ENCODE data around the gene IRX4.

Gene IRX4

DNA sequence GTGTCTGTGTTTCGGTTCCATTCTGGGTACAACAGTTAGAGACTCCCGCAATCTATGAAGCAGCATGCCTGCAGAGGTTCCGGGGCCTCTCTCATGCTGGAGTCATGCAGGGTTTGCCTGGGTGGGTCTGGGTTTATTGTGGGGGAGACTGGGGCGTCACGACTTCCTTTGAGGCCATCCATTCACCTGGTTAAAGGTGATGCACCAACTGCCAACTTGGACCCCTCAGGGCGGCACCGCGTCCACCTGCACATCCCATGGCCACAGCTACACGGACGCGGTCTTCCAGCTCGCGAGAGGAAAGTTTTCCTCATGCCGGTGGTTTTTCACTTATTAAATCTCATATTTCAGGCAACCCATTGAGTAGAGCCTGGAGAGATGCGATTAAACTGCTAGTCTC, 30.9 kb upstream of the IRX4 start:
- no peak for DNase-seq

GRCh38 chr5:1912951-1913565, 30.3 kb upstream of the IRX4 start:
- DNase-seq, result no peak

- DNase-seq, result no peak
Observed at GRCh38 chr5:1911773-1912235, 29.1 kb upstream of the IRX4 start.

DNA sequence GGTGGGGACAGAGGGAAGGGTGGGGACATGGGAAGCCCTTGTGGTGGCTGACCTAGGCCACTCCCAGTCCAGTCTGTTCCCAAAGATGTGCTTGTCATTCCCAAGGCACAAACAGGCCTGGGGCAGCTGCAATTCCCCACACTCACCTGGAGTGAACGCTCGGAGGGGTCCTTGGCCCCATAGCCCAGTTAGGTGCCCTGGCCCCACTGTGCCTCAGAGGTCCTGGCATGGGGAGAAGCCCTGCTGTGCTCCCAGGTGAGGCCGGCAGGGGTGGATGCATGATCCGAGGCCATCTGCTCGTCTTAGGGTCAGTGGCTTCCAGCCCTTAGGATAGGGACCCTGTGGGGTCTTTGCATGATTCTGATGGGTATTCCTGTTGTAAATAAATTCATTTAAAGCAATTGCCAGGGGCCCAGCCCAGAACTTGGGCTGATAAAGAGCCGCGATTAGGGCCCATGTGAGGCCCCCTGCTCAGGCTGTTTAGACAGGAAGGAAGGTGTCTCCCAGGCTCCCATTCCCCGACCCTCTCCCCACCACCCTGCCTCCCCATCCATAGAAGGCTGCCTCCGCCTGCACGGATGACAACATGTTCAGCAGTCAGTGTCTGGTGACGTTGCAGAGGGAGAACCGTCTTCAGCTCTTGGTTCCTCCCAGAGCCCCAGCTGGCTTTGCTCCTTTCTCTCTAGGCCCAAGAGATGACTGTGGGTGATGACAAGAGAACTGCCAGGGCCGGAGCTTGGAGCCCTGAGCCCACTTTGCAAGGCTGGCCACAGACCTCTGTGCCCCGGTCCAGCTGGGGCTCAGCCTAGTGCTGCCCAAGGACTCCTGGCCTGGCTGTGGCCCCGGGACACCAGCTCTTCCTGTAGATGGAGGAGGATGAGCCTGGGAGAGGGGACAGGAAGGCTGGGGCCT, 28.4 kb upstream of the IRX4 start:
- no peak for DNase-seq

GRCh38 chr5:1910081-1910760, 27.5 kb upstream of the IRX4 start:
- no peak for DNase-seq

DNA sequence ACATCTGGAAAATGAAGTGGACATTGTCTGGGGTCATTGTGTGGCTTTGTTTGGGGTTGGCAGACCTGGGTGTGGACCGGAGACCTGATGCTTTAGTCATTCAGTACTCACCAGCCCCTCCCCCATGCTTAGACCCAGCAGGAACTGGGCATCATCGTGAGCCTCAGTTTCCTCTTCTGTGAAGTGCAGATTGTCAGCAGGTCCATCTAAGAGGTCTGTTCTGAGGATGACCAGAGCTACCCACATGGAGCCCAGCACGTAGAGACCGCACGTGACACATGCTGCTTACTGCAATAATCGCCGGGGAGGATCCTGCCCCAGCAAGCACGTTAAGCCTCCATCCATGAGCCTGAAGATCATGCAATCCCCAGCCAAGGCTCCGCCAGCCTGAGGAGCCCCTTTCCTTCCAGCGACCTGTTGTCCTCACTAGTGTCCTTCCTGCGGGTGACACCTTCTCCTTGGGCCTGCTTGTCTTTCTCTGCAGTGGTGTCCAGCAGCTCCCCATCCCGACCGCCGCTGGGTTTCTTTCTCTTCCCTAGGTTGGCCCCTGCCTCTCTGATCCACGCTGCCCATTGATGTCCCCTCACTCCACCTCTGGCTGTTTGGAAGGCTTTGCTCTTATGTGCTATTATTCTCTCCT, 26.7 kb upstream of the IRX4 start:
- no peak for DNase-seq

DNA sequence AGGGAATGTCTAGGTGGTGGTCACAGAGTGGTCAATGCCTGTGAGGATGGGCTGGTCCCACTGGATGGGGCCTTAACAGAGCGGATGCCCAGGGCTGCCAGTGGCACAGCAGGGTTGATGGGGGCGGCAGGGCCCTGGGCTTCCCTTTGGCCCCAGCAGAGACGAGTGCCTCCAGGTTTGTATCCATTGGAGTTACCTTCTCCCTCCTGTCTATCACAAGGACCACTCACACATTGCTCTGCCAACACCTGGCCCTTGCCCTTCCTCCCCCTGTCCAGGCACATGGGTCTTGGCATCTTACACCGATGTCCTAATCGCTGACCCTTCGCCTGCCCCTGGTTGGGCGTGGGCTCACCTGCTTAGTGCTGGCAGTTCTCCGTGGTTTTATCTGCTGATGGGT, 26.2 kb upstream of the IRX4 start:
- DNase-seq, result no peak

DNA sequence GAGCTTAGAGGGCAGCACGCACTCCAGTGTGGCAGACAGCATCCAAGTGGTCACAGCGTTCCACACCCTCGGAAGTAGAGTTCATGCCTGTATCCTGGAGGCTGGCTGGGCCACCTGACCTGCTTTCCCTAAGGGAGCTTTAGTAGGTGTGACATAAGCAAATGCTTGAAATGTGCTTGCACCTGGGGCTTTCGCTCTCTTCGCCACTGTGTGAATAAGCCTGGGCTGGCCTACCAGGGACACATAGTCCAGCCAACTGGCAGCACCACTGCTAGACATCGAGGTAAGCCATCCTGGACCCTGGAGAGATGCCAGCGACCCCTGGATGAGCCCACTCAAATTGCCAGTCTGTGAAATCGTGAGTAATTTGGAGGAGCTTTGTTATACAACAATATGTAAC, 24.9 kb upstream of the IRX4 start:
- no peak for DNase-seq

DNA sequence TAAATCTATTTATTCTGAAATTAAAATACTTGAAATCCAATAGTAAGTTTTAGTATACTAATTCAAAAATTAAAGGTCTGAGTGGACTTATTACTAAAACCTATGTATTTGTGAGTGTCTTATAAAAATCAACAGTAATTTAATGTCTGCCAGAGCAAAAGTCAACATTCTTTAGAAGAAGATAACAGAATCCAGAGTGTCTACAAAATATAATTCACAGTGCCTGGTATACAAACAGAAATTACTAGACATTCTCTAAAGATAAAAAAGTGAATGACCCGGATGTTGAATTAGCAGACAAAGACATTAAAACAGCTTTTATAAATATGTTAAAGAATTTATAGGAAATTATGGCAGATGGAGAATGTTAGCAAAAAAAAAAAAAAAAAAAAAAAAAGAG, 22.4 kb upstream of the IRX4 start:
- DNase-seq, result no peak

- DNase-seq, result no peak
Observed at GRCh38 chr5:1901983-1902382, 19.3 kb upstream of the IRX4 start.

DNA sequence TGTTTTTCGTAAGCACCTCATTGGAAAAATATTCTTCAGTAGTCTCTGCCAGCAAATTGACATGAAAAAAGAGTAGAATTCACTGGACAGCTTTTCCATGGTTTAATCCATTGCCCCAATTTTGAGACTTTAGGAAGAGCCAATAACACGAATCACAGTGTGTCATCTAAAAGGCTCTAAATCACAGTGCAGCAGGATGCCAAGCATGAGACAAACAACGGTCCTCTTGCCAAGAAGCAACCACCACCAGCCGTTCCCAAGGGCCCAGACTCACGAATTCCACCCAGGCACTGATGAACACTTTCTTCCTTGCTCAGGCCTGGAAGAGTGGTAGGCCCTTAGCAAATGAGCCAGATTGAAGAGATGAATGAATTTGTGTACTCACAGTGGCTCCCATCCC, 18.3 kb upstream of the IRX4 start:
- DNase-seq, result no peak

DNA sequence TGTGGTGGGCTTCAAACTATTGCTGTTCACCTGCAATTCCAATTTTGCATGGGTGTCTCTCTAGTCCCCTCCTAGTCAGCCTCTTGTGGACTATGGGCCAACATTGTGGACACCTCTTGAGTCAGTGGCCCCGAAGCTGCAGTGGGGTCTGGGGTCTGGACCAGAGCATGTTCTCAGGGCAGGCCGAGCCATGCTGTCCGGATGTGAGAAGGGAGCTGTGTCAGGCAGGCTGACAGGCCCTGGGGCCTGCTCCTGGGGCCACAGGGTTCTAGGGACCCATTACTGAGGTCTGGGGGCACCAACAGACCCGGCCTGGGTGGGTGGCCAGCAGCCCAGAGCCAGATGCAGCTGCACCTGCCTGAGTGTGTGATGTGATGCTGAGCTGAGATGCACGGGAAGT, 16.5 kb upstream of the IRX4 start:
- DNase-seq, result no peak

- DNase-seq, result no peak
Observed at GRCh38 chr5:1897816-1898450, 15.2 kb upstream of the IRX4 start.

DNA sequence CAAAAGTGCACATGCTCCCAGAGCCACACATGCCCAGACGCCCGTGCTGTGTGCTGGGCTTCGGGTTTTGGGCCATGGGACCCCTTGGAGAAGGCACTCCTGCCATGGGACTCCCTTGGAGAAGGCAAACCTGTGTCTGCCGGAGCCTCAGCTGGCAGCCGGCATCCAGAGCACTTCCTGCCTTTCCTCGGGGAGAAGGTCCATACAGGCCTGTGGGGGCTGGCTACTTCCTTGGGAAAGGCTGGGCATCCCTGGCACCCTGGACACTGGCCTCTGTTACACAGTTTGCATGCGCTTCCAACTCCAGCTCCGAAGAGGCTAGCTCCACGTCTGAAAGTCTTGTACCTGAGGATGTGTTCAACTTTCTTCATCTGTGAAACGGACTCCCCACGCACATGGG, 14.7 kb upstream of the IRX4 start:
- DNase-seq, result no peak

DNA sequence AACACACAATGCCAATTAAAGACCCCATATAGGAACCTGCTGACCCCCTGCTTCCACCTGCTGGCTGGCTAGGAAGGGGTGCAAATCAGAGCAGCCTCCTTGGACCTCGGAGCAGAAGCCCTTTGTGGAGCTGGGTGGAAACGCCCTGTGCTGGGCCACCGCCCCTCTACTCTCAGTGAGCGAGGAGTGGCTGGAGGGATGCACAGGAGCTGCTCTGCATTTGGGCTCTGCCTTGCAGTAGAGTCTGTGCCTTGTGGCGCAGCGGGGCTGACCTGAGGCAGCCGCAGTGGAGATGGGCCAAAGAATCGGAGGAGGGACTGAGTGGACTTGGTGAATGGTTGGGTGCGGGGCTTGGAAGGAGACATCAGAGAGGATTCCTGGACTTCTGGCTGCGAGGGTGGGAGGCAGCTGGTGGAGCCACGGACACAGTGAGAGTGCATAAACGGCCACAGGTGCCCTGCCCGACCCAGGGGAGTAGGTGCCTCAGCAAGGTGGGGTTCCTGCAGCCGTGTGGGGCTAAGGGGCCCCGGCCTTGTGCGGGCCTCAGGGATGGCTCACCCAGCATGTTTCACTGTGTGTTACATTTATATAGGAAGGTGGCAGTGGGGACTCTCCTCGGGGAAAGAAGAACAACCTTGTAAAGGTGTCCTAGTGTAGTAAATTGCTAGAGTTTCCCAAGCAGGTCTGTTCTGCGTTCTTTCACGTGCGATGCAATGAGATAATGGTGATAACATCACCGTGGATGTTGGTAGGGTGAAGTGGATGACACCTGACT, 14.1 kb upstream of the IRX4 start:
- DNase-seq, result no peak

DNA sequence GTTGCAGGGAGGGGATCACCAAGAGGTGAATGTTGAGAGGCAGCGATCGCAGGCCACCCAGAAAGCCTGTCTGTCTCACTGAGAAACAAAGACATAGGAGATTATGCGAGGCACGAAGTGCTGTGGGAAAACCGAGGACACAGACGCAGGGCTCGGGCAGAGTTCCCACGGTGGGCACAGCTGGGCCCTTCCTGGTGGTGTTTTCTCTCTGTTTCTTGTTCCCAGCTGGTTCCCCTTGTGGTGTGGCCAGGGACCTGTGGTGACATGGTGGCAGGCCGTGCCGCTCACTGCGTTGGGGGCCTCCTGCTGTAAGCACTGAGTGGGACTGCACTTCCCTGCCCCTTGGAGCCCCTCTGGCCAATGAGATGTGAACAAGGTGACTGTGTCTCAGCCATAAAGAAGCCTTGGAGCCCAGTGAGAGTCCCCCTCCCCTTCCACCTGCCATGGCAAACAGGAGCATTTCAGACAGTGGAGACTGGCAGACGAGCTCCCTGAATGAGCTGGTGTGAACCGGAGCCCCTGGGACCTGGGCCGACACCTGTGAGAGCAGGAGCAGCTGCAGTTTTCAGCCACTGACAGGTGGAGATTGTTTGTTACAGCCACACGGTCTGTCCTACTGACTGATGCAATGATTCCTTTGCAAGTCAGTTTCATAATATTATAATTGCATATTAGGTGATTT, 13.2 kb upstream of the IRX4 start:
- no peak for DNase-seq

DNA sequence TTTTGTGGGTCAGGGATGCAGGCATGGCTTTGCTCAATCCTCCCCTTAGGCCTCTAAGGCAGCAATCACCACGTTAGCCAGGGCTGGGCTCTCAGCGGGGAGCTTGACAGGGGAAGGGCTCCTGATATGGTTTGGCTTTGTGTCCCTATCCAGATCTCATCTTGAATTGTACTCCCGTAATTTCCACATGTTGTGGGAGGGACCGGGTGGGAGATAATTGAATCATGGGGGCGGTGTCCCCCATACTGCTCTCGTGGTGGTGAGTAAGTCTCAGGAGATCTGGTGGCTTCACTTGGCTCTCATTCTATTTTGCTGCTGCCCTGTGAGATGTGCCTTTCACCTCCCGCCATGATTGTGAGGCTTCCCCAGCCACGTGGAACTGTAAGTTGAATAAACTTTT, 11.5 kb upstream of the IRX4 start:
- no peak for DNase-seq

DNA sequence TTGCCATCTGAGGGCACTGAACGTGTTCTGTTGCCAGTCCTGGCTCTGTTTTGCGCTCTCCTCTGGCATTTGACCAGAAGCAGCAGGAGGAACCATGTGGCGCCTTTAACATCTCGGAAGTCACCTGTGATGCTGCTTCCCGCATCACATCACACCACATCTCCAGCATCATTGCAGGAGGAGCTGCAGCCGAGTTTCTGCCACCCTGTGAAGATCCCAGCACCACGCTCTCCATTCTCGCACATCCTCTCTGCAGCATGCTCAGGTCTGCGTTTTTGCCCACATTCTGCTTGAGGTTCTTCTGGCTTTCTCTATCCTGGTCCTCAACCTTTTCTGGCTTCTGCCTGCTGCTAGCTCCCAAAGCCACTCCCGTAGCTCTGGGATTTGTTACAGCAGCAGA, 11.0 kb upstream of the IRX4 start:
- no peak for DNase-seq

DNA sequence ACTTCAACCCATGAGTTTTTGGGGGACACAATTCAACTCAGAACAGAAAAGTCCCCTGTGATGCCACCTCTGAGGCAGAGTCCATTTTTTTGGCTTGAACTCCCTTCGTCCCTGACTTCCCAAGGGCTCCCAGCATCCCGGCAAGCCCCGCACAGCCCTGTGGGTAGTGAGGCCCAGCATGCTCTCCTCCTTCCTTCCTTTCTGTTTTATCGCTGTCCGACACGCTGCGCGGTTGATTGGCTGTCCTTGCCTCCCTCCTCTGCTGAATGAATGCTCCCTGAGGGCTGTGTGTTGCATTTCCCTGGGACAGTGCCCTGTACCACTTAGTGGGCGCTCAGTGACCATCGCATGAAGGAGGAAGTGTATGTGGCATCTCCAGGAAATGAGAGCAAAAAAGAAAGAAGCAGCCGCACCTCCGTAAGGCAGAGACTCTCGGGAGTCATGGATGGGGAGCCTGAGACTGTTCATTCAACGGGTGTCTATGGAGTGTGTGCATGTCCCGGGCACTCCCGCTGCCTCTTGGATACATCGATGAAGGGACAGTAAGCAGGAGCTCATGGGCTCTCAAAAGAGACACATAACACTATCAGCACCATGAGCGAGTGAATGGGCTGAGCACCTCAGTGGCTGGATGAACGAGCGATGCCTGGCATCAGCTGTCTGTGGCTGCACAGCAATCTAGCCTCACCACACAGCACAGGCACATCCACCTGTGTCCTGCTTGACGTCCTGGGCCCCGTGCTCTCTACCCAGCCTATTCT, 10.1 kb upstream of the IRX4 start:
- no peak for DNase-seq

- no peak for DNase-seq
Observed at GRCh38 chr5:1892211-1892610, 9.5 kb upstream of the IRX4 start.

GRCh38 chr5:1891391-1891790, 8.7 kb upstream of the IRX4 start:
- no peak for DNase-seq

All from CD4-positive, alpha-beta T cell treated with Interleukin-4 for 1 hour (primary cell).